SK-N-SH treated with all-trans-retinoic acid at 6 μM for 48 hours (cell line): ENCODE measurements around the gene RETREG1.

Source experiments
- ATAC-seq: fragments of 200-7000 bp; cut with Tn5 transposase; 3 replicates; pipeline ENCODE4 v1.9.1; 2020; ENCODE audit warnings: mild to moderate bottlenecking, moderate library complexity
- ARNTL ChIP-seq: fragments of 450-650 bp; formaldehyde crosslinking; IDR thresholded peaks from 2 replicates; pipeline ENCODE4 v1.5.0; 2020; ENCODE audit warnings: low read depth, mild to moderate bottlenecking, moderate library complexity, borderline replicate concordance
- BACH2 ChIP-seq: fragments of 250-450 bp; sonication (Bioruptor Pico); IDR thresholded peaks from 2 replicates; pipeline ENCODE4 v1.9.0; 2021; ENCODE audit warnings: mild to moderate bottlenecking, borderline replicate concordance
- CSDC2 ChIP-seq: fragments of 250-450 bp; sonication (Bioruptor Pico); IDR thresholded peaks from 2 replicates; pipeline ENCODE4 v1.5.0; 2020; ENCODE audit warnings: mild to moderate bottlenecking, moderate library complexity
- ESRRG ChIP-seq: fragments of 250-450 bp; sonication (Bioruptor Pico); IDR thresholded peaks from 2 replicates; pipeline ENCODE4 v1.6.1; 2021; ENCODE audit warnings: mild to moderate bottlenecking
- GLIS3 ChIP-seq: fragments of 250-450 bp; sonication (Bioruptor Pico); IDR thresholded peaks from 2 replicates; pipeline ENCODE4 v1.5.0; 2020; ENCODE audit warnings: mild to moderate bottlenecking, moderate library complexity
- ISL1 ChIP-seq: fragments of 250-450 bp; sonication (Bioruptor Pico); IDR thresholded peaks from 2 replicates; pipeline ENCODE4 v2.1.2; 2022; ENCODE audit warnings: mild to moderate bottlenecking, moderate library complexity
- OSR1 ChIP-seq: fragments of 250-450 bp; sonication (Bioruptor Pico); IDR thresholded peaks from 2 replicates; pipeline ENCODE4 v1.8.0; 2022; ENCODE audit warnings: moderate library complexity, mild to moderate bottlenecking, inconsistent platforms
- PPARA ChIP-seq: fragments of 250-450 bp; sonication (Bioruptor Pico); IDR thresholded peaks from 2 replicates; pipeline ENCODE4 v1.5.0; 2020; ENCODE audit warnings: mild to moderate bottlenecking, borderline replicate concordance
- RARB ChIP-seq: fragments of 250-450 bp; sonication (Bioruptor Pico); IDR thresholded peaks from 2 replicates; pipeline ENCODE4 v1.8.0; 2021; ENCODE audit warnings: mild to moderate bottlenecking, moderate library complexity
- SNAI2 ChIP-seq: fragments of 250-450 bp; sonication (Bioruptor Pico); IDR thresholded peaks from 2 replicates; pipeline ENCODE4 v1.5.0; 2020; ENCODE audit warnings: mild to moderate bottlenecking, moderate library complexity
- TCF4 ChIP-seq: fragments of 250-450 bp; sonication (Bioruptor Pico); IDR thresholded peaks from 2 replicates; pipeline ENCODE4 v1.8.0; 2021; ENCODE audit warnings: mild to moderate bottlenecking, moderate library complexity, borderline replicate concordance
- TOX ChIP-seq: fragments of 250-450 bp; sonication (Bioruptor Pico); IDR thresholded peaks from 2 replicates; pipeline ENCODE4 v1.8.0; 2021; ENCODE audit warnings: mild to moderate bottlenecking, moderate library complexity, borderline replicate concordance
- ZC3H10 ChIP-seq: fragments of 250-450 bp; sonication (Bioruptor Pico); IDR thresholded peaks from 2 replicates; pipeline ENCODE4 v1.5.1; 2021; ENCODE audit warnings: mild to moderate bottlenecking, moderate library complexity
- ZFP3 ChIP-seq: fragments of 250-450 bp; sonication (Bioruptor Pico); IDR thresholded peaks from 2 replicates; pipeline ENCODE4 v1.5.0; 2020; ENCODE audit warnings: mild to moderate bottlenecking, moderate library complexity
- ZNF565 ChIP-seq: fragments of 450-650 bp; formaldehyde crosslinking; conservative IDR thresholded peaks from 2 replicates; pipeline ENCODE4 v1.5.0; 2020; ENCODE audit warnings: low read depth, mild to moderate bottlenecking, moderate library complexity
- ZNF70 ChIP-seq: fragments of 450-650 bp; formaldehyde crosslinking; IDR thresholded peaks from 2 replicates; pipeline ENCODE4 v1.5.0; 2020; ENCODE audit warnings: mild to moderate bottlenecking, moderate library complexity
- ZNF8 ChIP-seq: fragments of 450-650 bp; formaldehyde crosslinking; IDR thresholded peaks from 2 replicates; pipeline ENCODE4 v1.5.0; 2020; ENCODE audit warnings: mild to moderate bottlenecking, moderate library complexity
- TF ChIP-seq, protein P1 (sequence below): fragments of 250-450 bp; sonication (Bioruptor Pico); IDR thresholded peaks from 2 replicates; pipeline ENCODE4 v1.8.0; 2021; ENCODE audit warnings: low read depth, mild to moderate bottlenecking, moderate library complexity, borderline replicate concordance
- TF ChIP-seq, protein P2 (sequence below): fragments of 250-450 bp; sonication (Bioruptor Pico); IDR thresholded peaks from 2 replicates; pipeline ENCODE4 v1.8.0; 2020; ENCODE audit warnings: mild to moderate bottlenecking, moderate library complexity, borderline replicate concordance
- TF ChIP-seq, protein P3 (sequence below): fragments of 250-450 bp; sonication (Bioruptor Pico); IDR thresholded peaks from 2 replicates; pipeline ENCODE4 v1.5.1; 2021; ENCODE audit warnings: mild to moderate bottlenecking, moderate library complexity
- TF ChIP-seq, protein P4 (sequence below): fragments of 250-450 bp; sonication (Bioruptor Pico); IDR thresholded peaks from 2 replicates; pipeline ENCODE4 v1.5.1; 2020; ENCODE audit warnings: low read depth, mild to moderate bottlenecking, moderate library complexity

The RETREG1 gene

DNA sequence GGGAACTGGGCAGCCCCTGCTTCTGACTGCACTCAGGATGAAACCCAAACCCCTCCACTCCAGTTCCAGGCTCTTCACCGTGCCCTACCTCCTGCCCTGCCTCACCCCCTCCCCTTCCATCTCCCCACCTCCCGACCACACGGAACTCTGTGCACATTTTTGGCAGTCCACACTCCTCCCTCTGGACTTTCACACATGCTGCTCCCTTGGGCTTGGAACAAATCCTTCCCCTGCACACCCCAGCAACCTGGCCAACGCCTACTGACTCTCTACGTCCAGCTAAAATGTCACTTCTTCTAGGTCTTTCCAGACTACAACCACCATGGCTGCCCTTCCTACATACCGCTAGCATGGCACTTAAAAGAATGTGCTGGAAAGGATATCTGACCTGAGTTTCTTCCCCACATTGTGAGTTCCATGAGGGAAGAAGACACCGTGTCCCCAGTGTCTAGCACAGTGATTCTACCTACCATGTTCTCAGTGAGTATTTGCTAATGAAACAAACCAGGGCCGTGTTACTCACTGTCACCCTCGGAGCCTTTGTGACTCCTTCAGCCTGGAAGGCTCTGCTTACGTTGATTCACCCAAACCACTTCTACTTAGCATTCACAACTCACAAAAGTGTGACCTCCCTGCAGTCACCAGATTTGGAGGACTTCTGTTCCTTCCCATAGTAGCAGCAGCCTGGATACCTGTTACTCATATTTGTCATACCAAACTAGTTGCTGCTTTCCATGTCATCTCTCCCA lies 18.7 kb downstream of the RETREG1 start:
- no peak for ATAC-seq
- TF ChIP-seq CSDC2 (CRISPR knock-in tag) (no peak), ISL1 (CRISPR knock-in tag) (no peak), ZC3H10 (CRISPR knock-in tag) (no peak), SNAI2 (CRISPR knock-in tag) (no peak), ZFP3 (no peak), TOX (CRISPR knock-in tag) (no peak), GLIS3 (CRISPR knock-in tag) (no peak), ARNTL (no peak), ZNF70 (CRISPR knock-in tag) (no peak), ZNF8 (CRISPR knock-in tag) (no peak), ZNF565 (CRISPR knock-in tag) (no peak), BACH2 (CRISPR knock-in tag) (no peak), PPARA (CRISPR knock-in tag) (no peak), OSR1 (CRISPR knock-in tag) (no peak), TCF4 (CRISPR knock-in tag) (no peak), ESRRG (CRISPR knock-in tag) (no peak)
- TF ChIP-seq, protein P1, sequence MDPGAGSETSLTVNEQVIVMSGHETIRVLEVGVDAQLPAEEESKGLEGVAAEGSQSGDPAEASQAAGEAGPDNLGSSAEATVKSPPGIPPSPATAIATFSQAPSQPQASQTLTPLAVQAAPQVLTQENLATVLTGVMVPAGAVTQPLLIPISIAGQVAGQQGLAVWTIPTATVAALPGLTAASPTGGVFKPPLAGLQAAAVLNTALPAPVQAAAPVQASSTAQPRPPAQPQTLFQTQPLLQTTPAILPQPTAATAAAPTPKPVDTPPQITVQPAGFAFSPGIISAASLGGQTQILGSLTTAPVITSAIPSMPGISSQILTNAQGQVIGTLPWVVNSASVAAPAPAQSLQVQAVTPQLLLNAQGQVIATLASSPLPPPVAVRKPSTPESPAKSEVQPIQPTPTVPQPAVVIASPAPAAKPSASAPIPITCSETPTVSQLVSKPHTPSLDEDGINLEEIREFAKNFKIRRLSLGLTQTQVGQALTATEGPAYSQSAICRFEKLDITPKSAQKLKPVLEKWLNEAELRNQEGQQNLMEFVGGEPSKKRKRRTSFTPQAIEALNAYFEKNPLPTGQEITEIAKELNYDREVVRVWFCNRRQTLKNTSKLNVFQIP (CRISPR knock-in tag) = no peak
- TF ChIP-seq, protein P2, sequence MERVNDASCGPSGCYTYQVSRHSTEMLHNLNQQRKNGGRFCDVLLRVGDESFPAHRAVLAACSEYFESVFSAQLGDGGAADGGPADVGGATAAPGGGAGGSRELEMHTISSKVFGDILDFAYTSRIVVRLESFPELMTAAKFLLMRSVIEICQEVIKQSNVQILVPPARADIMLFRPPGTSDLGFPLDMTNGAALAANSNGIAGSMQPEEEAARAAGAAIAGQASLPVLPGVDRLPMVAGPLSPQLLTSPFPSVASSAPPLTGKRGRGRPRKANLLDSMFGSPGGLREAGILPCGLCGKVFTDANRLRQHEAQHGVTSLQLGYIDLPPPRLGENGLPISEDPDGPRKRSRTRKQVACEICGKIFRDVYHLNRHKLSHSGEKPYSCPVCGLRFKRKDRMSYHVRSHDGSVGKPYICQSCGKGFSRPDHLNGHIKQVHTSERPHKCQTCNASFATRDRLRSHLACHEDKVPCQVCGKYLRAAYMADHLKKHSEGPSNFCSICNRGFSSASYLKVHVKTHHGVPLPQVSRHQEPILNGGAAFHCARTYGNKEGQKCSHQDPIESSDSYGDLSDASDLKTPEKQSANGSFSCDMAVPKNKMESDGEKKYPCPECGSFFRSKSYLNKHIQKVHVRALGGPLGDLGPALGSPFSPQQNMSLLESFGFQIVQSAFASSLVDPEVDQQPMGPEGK (CRISPR knock-in tag) = no peak
- TF ChIP-seq, protein P3, sequence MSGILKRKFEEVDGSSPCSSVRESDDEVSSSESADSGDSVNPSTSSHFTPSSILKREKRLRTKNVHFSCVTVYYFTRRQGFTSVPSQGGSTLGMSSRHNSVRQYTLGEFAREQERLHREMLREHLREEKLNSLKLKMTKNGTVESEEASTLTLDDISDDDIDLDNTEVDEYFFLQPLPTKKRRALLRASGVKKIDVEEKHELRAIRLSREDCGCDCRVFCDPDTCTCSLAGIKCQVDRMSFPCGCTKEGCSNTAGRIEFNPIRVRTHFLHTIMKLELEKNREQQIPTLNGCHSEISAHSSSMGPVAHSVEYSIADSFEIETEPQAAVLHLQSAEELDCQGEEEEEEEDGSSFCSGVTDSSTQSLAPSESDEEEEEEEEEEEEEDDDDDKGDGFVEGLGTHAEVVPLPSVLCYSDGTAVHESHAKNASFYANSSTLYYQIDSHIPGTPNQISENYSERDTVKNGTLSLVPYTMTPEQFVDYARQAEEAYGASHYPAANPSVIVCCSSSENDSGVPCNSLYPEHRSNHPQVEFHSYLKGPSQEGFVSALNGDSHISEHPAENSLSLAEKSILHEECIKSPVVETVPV (CRISPR knock-in tag) = no peak

DNA sequence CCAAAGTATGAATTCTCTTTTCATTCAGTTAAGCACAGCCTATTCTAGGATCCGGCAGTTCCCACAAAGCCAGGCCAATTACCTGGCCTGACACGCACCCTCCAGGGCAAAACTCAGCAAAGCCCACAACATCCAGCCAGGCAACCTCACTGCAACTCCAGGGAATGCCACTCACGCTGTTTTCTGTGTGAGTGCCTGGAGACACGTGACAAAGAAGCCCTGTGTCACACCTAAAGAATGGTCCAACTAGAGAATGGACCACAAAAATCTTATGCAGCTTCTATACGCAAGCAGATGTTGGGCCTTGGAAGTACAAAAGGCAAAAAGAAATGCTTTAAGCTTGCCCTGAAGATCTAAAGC lies 20.2 kb downstream of the RETREG1 start:
- ATAC-seq = no peak
- TF ChIP-seq ZFP3 (no peak), ZNF70 (CRISPR knock-in tag) (no peak), ARNTL (no peak), PPARA (CRISPR knock-in tag) (no peak), ZC3H10 (CRISPR knock-in tag) (no peak), BACH2 (CRISPR knock-in tag) (no peak), GLIS3 (CRISPR knock-in tag) (no peak), ZNF8 (CRISPR knock-in tag) (no peak), ESRRG (CRISPR knock-in tag) (no peak), SNAI2 (CRISPR knock-in tag) (no peak), TCF4 (CRISPR knock-in tag) (no peak), TOX (CRISPR knock-in tag) (no peak), CSDC2 (CRISPR knock-in tag) (no peak), RARB (no peak)
- TF ChIP-seq, protein P3 (CRISPR knock-in tag) = no peak
- TF ChIP-seq, protein P1 (CRISPR knock-in tag) = no peak
- TF ChIP-seq, protein P2 (CRISPR knock-in tag) = no peak
- TF ChIP-seq, protein P4, sequence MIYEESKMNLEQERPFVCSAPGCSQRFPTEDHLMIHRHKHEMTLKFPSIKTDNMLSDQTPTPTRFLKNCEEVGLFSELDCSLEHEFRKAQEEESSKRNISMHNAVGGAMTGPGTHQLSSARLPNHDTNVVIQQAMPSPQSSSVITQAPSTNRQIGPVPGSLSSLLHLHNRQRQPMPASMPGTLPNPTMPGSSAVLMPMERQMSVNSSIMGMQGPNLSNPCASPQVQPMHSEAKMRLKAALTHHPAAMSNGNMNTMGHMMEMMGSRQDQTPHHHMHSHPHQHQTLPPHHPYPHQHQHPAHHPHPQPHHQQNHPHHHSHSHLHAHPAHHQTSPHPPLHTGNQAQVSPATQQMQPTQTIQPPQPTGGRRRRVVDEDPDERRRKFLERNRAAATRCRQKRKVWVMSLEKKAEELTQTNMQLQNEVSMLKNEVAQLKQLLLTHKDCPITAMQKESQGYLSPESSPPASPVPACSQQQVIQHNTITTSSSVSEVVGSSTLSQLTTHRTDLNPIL = no peak
